ENCODE measurements around the gene APOL5.

APOL5 gene, protein sequence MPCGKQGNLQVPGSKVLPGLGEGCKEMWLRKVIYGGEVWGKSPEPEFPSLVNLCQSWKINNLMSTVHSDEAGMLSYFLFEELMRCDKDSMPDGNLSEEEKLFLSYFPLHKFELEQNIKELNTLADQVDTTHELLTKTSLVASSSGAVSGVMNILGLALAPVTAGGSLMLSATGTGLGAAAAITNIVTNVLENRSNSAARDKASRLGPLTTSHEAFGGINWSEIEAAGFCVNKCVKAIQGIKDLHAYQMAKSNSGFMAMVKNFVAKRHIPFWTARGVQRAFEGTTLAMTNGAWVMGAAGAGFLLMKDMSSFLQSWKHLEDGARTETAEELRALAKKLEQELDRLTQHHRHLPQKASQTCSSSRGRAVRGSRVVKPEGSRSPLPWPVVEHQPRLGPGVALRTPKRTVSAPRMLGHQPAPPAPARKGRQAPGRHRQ

DNA sequence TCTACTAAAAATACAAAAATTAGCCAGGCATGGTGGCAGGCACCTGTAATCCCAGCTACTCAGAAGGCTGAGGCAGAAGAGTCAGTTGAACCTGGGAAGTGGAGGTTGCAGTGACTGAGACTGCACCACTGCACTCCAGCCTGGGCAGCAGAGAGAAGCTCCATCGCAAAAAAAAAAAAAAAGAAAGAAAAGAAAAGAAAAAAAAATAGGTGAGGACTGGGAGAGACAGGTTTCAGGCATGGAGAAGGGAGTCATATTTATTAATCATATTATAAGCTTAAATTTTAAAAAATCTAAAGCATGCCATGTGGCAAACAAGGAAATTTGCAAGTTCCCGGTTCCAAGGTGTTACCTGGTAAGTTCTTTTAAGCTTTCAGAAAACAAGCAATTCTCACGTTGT is at the start of gene APOL5:
Gene APOL5 (plus strand): TSS at position 301 of the 400 bp plus-strand sequence. CDS start 0 bp downstream, at position 301.
- TF ChIP-seq, protein P1, sequence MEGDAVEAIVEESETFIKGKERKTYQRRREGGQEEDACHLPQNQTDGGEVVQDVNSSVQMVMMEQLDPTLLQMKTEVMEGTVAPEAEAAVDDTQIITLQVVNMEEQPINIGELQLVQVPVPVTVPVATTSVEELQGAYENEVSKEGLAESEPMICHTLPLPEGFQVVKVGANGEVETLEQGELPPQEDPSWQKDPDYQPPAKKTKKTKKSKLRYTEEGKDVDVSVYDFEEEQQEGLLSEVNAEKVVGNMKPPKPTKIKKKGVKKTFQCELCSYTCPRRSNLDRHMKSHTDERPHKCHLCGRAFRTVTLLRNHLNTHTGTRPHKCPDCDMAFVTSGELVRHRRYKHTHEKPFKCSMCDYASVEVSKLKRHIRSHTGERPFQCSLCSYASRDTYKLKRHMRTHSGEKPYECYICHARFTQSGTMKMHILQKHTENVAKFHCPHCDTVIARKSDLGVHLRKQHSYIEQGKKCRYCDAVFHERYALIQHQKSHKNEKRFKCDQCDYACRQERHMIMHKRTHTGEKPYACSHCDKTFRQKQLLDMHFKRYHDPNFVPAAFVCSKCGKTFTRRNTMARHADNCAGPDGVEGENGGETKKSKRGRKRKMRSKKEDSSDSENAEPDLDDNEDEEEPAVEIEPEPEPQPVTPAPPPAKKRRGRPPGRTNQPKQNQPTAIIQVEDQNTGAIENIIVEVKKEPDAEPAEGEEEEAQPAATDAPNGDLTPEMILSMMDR (IDR thresholded peaks at IDR 0.05) = no peak

DNA sequence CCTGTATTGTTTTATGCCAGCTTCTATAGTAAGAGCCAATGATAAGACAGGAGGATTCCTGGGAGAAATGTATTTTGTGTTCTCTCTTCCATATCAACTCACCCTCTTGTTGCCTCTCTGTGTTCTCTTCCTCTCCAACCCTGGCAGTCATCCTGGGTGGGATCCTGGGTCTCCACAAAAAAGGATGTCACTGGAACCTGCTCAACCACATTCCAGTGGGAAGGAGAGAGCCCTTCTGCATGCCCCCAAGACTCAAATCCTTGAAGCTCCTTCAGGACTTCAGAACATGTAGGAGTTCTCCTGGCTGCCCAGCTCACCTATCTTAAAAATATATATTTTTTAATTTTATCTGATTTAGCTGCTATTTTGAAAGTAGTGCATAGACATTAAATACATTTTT is 43.3 kb upstream of the APOL5 start:
- TF ChIP-seq, protein P1 (IDR thresholded peaks at IDR 0.05) = no peak

DNA sequence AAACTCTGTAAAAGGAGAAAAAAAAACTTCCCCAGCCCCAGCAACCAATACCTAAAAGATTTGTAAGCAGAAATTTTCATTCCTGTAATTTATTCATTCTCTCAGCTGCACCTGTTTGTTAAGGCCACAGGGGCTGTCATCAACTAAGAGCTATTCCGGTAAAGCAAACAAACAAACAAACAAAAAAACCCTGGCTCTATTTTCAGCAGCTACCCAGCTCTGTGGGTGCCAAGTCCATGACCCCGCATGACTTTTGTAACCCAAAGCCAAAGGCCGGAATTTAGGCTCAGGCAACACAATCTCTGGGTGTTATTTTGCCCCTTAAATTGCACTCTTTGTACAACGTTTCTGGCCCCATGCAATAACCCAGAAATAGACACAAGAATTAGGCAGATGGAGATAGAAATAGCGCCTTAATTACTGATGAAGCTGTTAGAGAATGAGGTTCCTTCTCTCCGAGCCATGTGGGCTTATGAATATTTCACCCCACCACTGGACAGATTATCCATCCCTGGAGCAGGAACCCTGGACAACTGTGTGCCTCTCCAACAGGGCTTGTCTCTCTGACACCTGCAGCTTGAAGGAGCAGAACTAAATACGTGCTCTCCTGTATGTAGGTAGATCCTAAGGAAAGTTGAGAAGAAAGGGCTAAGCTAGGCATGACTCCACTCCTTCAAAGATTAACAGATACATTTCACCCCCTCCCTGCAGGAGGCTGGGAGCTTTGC is 40.0 kb upstream of the APOL5 start:
- TF ChIP-seq, protein P1 (IDR thresholded peaks at IDR 0.05) = no peak

DNA sequence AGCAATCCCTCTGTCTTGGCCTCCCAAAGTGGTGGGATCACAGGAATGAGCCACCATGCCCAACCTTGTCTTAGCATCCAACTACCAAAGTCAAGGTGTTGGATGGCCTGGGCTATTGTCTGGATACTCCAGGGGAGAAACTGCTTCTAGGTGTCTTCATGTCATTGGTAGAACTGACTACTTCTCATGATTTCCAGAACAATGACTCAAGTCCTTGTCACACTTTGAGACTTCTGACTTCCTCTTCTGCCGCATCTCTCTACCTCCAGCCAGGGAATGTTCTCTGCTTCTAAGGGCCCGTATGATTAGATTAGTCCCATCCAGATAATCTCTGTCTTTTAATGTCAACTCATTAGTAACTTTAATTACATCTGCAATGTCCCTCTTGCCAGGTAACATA is 38.8 kb upstream of the APOL5 start:
- TF ChIP-seq, protein P1 (IDR thresholded peaks at IDR 0.05) = no peak

DNA sequence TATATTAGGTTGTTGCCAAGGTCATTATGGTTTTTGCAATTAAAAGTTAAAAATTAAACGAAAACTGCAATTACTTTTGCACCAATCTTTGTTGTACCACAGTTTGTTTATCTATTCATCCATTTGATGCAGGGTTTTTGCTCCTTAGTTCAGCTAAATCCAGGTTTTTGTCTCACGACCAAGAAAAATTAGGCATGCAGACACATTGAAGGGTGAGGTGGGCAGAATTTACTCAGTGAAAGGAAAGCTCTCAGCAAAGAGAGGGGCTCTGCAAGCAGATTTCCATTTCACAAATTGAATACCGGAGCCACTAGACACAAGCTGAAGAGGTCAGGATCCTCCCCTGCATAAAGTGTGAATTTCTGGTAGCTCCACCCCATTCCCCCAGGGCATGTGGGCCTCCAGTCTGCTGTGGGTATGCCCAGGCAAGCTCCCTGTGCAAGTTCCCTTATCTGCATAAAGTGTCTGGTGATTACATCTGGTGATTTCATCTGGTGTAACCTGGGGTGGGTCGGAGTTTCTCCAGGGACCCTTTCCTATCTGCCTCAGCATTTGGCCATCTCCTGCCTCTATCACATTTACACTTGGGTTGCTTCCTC is 36.1 kb upstream of the APOL5 start:
- TF ChIP-seq, protein P1 (IDR thresholded peaks at IDR 0.05) = no peak

DNA sequence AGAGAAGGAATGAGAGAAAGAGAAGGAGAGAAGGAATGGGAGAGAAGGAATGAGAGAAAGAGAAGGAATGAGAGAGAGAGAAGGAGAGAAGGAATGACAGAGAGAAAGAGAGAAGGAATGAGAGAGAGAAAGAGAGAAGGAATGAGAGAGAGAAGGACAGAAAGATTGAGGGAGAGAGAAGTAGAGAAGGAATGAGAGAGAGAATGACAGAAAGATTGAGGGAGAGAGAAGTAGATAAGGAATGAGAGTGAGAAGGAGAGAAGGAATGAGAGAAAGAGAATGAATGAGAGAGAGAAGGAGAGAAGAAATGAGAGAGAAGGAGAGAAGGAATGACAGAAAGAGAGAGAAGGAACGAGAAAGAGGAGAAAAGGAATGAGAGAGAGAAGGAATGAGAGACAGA is 34.1 kb upstream of the APOL5 start:
- TF ChIP-seq, protein P1 (IDR thresholded peaks at IDR 0.05) = no peak

DNA sequence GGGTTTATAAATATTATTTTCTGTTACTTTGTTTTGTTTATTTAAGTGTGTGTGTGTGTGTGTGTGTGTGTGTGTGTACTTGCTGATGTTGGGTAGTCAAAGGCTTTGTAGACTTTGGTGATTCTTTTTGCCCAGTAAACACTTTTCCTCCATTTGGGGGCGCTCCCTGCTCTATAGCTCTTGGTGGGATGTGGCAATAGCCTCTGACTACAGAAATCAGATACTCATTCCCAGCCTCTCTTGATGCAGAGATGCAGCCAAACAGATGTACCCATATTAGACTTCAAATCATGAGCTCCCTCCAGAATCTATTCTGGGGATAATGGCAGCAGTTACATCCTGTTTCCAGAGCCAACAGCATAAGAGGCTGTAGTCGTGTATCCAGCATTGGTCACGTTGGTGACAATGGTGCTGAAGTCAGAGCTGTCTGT is 33.4 kb upstream of the APOL5 start:
- TF ChIP-seq, protein P1 (IDR thresholded peaks at IDR 0.05) = no peak

All from LNCAP (cell line).